Stimulated activated CD4-positive, alpha-beta T cell treated with anti-CD3 and anti-CD28 coated beads, Interleukin-4, amount 100 ng/mL, for 4 hours (primary cell): ENCODE data around the gene NPB.

ENCODE experiments used
- DNase-seq, 2 experiments: peaks; one replicate each; pipeline ENCODE4 v3.0.0-alpha.2; 2020

Gene NPB

GRCh38 chr17:81899514-81900166, 2.4 kb upstream of the NPB start:
- no peak for DNase-seq

DNA sequence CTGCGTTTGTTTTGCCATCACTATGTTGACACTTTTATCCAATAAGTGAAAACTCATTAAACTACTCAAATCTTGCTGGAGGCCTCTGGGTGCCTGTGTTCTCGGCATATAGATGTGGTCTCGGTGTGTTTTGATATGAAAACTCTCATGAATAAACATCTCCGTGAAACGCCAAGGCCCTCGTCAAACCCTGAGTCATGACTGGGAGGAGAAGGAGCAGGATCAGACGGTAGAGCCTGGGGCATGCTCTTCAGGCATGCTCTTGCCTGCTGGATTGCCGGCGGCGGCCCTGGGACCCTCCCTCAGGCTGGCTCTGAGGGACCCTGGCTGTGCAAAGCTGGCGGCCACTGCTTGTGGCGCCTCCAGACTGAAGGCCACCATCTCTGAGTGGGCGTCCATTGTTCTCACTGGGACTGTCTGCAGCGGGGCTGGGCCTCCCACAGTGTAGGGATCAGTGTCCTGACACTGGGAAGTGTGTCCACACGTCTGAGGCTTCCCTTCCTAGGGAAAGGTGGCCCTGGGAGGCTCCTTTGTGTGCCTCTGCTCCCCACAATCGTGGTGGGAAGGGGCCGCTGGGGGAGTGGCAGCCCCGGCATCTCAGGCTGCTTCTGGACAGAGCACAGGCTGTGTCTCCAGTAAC, 1.7 kb upstream of the NPB start:
- no peak for DNase-seq

- no peak for DNase-seq
Observed at GRCh38 chr17:81901167-81902022, 643 bp upstream of the NPB start.

- DNase-seq, result no peak
Observed at GRCh38 chr17:81902653-81903414, 796 bp downstream of the NPB start.

DNA sequence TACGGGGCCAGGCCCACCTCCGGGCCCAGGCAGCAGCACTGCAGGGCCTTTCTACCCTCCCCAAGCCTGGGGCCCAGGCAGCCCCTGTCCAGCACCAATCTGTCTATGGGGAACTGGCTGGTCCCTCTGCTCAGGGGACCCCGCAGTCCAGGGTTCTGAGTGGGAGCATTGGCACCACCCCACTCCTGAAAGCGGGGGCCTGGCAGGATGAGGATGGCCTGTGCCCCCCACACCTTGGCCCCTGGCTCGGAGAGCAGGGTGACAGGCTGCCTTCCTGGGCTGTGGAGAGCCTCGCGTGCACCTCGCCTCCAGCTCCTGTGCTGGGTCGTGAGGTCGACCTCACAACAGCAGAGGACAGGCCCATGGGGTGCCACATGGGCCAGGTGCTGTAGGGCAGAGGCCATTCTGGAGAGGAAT, 1.4 kb downstream of the NPB start:
- no peak for DNase-seq

- no peak for DNase-seq
Observed at GRCh38 chr17:81903896-81904599, 2.0 kb downstream of the NPB start.

DNA sequence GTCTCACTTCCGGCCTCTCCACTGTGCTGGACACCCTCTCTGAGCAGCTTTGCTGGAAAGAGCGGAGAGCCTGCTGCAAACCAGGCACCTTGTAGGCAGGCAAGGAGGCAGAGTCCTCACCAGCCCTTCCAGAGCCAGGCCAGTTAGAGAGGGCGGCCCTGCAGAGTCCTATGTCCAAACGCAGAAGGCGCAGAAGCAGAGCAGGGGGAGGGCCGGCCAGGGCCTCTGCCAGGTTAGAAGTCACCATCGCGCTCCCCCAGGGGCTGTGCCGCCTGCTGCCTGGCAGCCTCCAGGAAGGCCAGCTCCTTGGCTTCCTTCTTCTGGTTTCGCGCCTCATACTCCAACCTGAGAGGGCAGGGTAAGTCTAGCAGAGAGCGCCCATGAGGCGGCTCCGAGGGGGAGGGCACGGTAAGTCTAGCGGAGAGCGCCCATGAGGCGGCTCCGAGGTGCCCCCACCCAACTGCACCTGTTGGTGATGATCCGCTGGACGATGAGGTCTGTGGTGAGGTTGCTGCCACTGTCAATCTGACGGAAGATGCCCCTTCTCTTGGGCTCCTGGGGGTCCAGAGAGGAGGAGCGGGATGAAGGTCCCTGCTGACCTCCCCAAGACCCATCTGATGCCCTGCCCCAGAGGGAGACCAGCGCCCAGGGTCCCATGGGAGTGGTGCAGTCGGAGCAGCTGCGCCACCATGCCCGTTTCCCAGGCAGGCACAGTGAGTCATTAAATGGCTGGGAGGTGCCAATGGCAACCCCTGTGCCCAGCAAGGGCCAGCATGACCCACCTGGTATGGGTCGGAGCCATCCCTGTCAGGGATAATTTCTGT, 2.8 kb downstream of the NPB start:
- DNase-seq, result no peak

DNA sequence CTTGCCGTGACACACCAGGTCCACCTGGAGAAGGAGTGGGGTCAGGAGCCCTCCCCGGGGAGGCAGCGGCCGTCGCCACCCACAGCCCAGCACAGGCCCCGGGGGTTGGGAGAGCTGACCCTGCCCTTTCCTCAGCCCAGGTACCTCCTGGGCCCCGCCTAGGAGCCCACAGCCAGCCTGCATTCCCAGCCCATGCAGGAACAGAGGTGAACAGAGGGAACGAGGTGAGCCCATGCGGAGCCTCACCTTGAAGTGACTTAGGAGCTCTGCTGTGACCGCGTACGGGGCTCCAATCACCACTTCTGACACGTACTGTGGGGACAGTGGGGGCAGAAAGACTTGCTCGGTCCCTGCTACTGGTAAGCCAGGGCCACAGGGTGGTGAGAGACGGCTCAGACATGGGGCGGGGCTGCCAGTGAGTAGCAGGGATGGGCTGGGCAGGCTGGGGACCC, 3.4 kb downstream of the NPB start:
- no peak for DNase-seq

GRCh38 chr17:81905993-81906392, 4.0 kb downstream of the NPB start:
- no peak for DNase-seq

- DNase-seq, result no peak
Observed at GRCh38 chr17:81906476-81907218, 4.6 kb downstream of the NPB start.

- DNase-seq, result no peak
Observed at GRCh38 chr17:81907219-81908145, 5.4 kb downstream of the NPB start.

DNA sequence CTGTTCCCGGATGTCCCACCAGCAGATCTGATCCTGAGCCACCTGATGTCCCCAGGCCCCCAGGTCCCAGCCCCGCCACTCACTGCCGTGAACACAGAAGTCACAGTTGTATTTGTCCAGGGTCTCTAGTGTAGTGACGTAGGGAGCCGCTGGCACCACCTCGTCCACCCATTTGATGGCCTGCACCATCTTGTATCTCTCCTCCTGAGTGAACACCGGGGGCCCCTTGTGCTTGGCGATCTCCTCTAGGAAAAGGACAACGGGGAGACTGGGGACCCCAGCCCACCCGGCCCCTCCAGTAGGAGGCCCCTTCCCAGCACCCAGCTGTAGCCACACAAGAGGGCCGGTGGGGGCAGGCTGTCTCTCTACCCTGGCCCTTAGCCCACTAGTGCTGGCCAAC, 6.8 kb downstream of the NPB start:
- DNase-seq, result no peak

DNA sequence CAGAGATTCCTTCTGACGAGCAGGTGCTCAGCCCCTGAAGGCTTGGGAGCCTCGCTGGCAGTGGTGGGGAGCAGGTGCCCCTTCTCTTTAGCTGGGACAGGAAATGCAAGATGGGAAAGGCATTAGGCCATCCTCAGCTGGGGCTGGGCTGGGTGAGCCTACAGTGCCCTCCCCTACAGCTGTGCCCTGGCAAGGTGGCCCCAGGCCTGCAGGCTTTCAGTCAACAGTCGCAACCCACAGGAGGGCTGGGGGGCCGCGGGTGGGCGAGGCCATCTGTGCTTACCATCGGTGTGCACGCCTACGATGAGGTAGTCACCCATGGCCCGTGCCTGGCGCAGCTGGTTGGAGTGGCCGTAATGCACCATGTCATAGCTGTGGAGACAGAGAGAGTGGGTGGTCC, 7.2 kb downstream of the NPB start:
- DNase-seq, result no peak

DNA sequence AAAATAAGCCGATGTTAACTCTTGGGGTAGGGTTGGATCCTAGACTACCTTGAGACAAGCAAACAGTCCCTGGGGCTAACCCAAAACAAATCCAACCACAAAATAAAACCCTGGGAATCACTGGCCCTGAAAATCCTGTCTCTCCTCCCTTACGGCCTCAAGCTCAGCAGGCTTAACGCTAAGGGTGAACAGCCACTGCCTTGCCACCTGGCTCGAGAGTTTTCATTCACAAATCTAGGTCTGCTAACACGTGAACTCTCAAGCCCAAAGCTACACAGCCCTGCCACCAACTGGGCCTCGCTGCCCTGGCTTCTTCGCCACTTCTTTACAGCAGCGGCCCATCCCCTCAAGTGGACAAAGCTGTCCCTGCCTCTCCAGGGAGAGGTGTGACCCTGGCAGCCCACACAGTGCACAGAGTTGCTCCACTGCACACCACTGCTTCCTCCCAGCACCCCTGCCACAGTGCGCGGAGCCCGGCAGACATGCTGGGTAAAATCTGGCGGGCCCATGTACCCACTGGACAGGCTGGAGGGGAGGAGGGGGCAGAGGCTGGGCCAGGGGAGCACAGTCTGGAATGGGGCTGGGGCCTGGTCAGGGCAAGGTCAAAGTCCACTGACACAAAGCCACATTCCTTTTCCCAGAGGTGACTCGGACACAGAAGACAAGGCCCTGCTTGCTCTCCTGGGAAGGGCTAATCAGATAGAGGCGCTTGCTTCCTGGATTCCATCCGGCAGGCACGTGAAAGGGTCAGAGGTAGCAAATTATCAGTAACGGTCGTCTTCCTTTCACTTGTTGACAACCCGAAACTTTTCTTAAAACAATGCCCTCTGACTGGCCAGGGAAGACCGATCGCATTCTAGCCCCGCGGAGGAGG, 8.2 kb downstream of the NPB start:
- DNase-seq, result no peak

GRCh38 chr17:81910840-81911276, 8.8 kb downstream of the NPB start:
- peak in 1 of 2 experiments; percentile 9 for DNase-seq

- peak; percentile 93 to 94 for DNase-seq
Observed at GRCh38 chr17:81911277-81911961, 9.4 kb downstream of the NPB start, which contains the start of gene PCYT2. TSS of gene PCYT2 (minus strand) at chr17:81911399. CDS start at chr17:81911355, 44 bp downstream.

GRCh38 chr17:81911969-81912368, 9.9 kb downstream of the NPB start:
- DNase-seq, result no peak
